Stimulated activated naive CD8-positive, alpha-beta T cell treated with anti-CD3 and anti-CD28 coated beads, Interleukin-15, Interleukin-2, amounts not matched to agents 100 ng/mL and 50 ng/mL, for 24 hours (primary cell): Measurements from ENCODE around the gene CDCA8.
"Not testable (repeated sequence)": the region's sequence is repeated elsewhere in the genome, so short reads cannot be mapped to it uniquely, and the experiment has no call there.

ENCODE experiments used
- H3K27ac Mint-ChIP-seq: one replicate; pipeline ENCODE4 v1.8.0; 2021; ENCODE audit warnings: mild to moderate bottlenecking, mixed read lengths
- H3K27me3 Mint-ChIP-seq: one replicate; pipeline ENCODE4 v1.8.0; 2021; ENCODE audit warnings: mixed read lengths
- H3K36me3 Mint-ChIP-seq: one replicate; pipeline ENCODE4 v1.8.0; 2021; ENCODE audit warnings: low read depth, mixed read lengths
- H3K4me1 Mint-ChIP-seq: one replicate; pipeline ENCODE4 v1.8.0; 2021; ENCODE audit warnings: low read depth, mixed read lengths
- H3K4me3 Mint-ChIP-seq: one replicate; pipeline ENCODE4 v1.8.0; 2021; ENCODE audit warnings: mild to moderate bottlenecking, mixed read lengths
- H3K9me3 Mint-ChIP-seq: one replicate; pipeline ENCODE4 v1.8.0; 2021; ENCODE audit warnings: mixed read lengths

Gene CDCA8

DNA sequence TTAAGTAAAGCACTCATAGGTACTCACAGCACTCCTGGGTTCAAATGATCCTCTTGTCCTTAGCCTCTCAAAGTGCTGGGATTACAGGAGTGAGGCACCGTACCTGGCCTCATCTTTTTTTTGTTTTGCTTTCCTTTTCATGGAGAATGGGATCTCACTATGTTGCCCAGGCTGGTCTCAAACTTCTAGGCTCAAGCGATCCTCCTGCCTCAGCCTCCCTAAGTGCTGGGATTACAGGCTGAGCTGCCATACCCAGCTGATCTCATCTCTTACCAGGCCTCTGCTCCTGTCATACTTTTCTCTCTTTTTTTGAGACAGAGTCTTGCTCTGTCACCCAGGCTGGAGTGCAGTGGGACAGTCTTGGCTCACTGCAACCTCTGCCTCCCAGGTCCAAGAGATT, 4.6 kb upstream of the CDCA8 start:
- Mint-ChIP-seq H3K36me3 (peaks cover 47% of the 10 kb centered on the region), H3K4me1 (peaks cover 30% of the 10 kb centered on the region), H3K27ac (peak overlapping the region; percentile 78)
- not testable (repeated sequence) for H3K9me3 Mint-ChIP-seq, H3K4me3 Mint-ChIP-seq, H3K27me3 Mint-ChIP-seq

- H3K27ac Mint-ChIP-seq: peak overlapping the region; percentile 93
- no peaks in the 10 kb centered on the region for H3K27me3 Mint-ChIP-seq
- peaks cover 37% of the 10 kb centered on the region for H3K36me3 Mint-ChIP-seq
Observed at GRCh38 chr1:37688926-37689325, 3.4 kb upstream of the CDCA8 start.

GRCh38 chr1:37691497-37692077, 729 bp upstream of the CDCA8 start:
- Mint-ChIP-seq H3K4me1 (peaks cover 35% of the 10 kb centered on the region), H3K27me3 (no peaks in the 10 kb centered on the region), H3K4me3 (peak overlapping the region; percentile 96), H3K36me3 (peaks cover 36% of the 10 kb centered on the region), H3K9me3 (no peaks in the 10 kb centered on the region), H3K27ac (peak overlapping the region; percentile 81)

More at GRCh38 chr1:37688926-37689325, 3.4 kb upstream of the CDCA8 start:
- Mint-ChIP-seq H3K9me3 (no peaks in the 10 kb centered on the region), H3K4me1 (peaks cover 30% of the 10 kb centered on the region), H3K4me3 (peak overlapping the region; percentile 96)

DNA sequence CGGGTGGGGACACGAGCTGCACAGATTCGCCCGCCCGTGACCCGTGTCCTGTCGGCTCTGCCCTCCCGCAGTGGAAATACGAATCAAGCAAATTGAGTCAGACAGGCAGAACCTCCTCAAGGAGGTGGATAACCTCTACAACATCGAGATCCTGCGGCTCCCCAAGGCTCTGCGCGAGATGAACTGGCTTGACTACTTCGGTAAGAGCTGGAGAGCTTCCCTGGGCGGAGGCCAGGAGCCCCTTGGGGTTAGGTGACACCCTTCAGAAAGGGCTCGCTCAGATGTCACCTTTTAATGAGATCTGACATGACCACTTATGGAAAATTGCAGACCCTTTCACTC, 489 bp downstream of the CDCA8 start:
- peaks cover 34% of the 10 kb centered on the region for H3K4me1 Mint-ChIP-seq
- H3K36me3 Mint-ChIP-seq: peaks cover 44% of the 10 kb centered on the region

GRCh38 chr1:37697090-37697489, 4.8 kb downstream of the CDCA8 start:
- Mint-ChIP-seq H3K27ac (no peak overlapping the region), H3K27me3 (no peaks in the 10 kb centered on the region), H3K4me1 (peaks cover 5% of the 10 kb centered on the region), H3K9me3 (no peaks in the 10 kb centered on the region), H3K36me3 (peaks cover 72% of the 10 kb centered on the region), H3K4me3 (no peak overlapping the region)

More for the DNA sequence above, 489 bp downstream of the CDCA8 start:
- Mint-ChIP-seq H3K4me3 (peak overlapping the region; percentile 96), H3K27ac (peak overlapping the region; percentile 86), H3K27me3 (no peaks in the 10 kb centered on the region), H3K9me3 (no peaks in the 10 kb centered on the region)

DNA sequence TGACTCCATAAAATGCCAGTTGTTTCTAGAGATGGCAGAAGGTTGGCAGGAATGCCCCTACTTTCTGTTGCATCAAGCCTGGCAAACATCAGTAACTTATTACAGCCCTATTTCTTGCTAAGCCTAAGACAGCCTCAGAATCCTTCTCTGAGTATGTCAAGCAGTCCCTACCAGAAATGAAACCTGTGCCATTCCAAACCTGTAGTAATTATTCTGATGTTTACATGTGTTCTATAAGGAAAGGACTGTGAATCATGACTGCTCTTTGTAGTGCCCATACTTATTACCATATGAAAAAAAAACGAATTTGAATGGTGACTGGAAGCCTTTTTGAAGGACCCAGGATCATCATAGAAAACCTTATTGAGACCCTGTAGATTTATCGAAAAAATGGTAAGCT, 5.4 kb downstream of the CDCA8 start:
- no peak overlapping the region for H3K4me3 Mint-ChIP-seq
- peaks cover 5% of the 10 kb centered on the region for H3K4me1 Mint-ChIP-seq
- H3K27me3 Mint-ChIP-seq: no peaks in the 10 kb centered on the region
- H3K9me3 Mint-ChIP-seq: no peaks in the 10 kb centered on the region
- peaks cover 77% of the 10 kb centered on the region for H3K36me3 Mint-ChIP-seq
- no peak overlapping the region for H3K27ac Mint-ChIP-seq

- Mint-ChIP-seq H3K4me3 (no peak overlapping the region), H3K27me3 (no peaks in the 10 kb centered on the region), H3K9me3 (no peaks in the 10 kb centered on the region), H3K4me1 (peaks cover 3% of the 10 kb centered on the region), H3K27ac (no peak overlapping the region), H3K36me3 (peaks cover 85% of the 10 kb centered on the region)
Observed at GRCh38 chr1:37699147-37699546, 6.8 kb downstream of the CDCA8 start.

DNA sequence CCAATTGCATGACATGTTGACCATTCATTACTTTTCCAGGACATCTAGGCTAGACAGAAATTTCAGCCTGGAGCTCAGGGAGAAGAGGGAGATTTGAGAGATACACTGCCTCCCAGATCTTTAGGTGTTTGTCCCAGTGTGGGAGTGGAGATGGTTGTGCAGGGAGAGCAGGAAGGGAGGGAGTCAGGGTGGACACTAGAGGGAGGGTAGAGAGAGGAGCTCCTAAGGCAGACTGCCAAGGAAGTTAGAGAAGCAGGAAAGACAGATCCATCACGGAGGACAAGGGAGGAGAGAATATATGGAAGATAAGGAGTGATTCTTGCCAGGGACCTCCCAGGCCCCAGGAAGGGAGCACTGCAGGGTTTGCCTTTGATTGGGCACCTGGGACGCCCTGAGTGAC, 8.7 kb downstream of the CDCA8 start:
- H3K9me3 Mint-ChIP-seq: no peaks in the 10 kb centered on the region
- H3K36me3 Mint-ChIP-seq: peaks cover 81% of the 10 kb centered on the region
- H3K4me3 Mint-ChIP-seq: no peak overlapping the region
- H3K27me3 Mint-ChIP-seq: no peaks in the 10 kb centered on the region
- no peak overlapping the region for H3K27ac Mint-ChIP-seq
- H3K4me1 Mint-ChIP-seq: no peaks in the 10 kb centered on the region

GRCh38 chr1:37703061-37703460, 10.7 kb downstream of the CDCA8 start:
- H3K4me3 Mint-ChIP-seq: no peak overlapping the region
- no peak overlapping the region for H3K27ac Mint-ChIP-seq
- H3K27me3 Mint-ChIP-seq: no peaks in the 10 kb centered on the region
- H3K4me1 Mint-ChIP-seq: no peaks in the 10 kb centered on the region
- no peaks in the 10 kb centered on the region for H3K9me3 Mint-ChIP-seq
- peaks cover 81% of the 10 kb centered on the region for H3K36me3 Mint-ChIP-seq

- no peak overlapping the region for H3K27ac Mint-ChIP-seq
- peaks cover 78% of the 10 kb centered on the region for H3K36me3 Mint-ChIP-seq
- H3K9me3 Mint-ChIP-seq: no peaks in the 10 kb centered on the region
- no peak overlapping the region for H3K4me3 Mint-ChIP-seq
- no peaks in the 10 kb centered on the region for H3K4me1 Mint-ChIP-seq
- H3K27me3 Mint-ChIP-seq: no peaks in the 10 kb centered on the region
Observed at GRCh38 chr1:37704966-37705365, 12.7 kb downstream of the CDCA8 start.

GRCh38 chr1:37705399-37705798, 13.1 kb downstream of the CDCA8 start:
- no peak overlapping the region for H3K27ac Mint-ChIP-seq
- H3K4me3 Mint-ChIP-seq: no peak overlapping the region
- no peaks in the 10 kb centered on the region for H3K4me1 Mint-ChIP-seq
- H3K27me3 Mint-ChIP-seq: no peaks in the 10 kb centered on the region
- no peaks in the 10 kb centered on the region for H3K9me3 Mint-ChIP-seq
- H3K36me3 Mint-ChIP-seq: peaks cover 73% of the 10 kb centered on the region

GRCh38 chr1:37708471-37708870, 16.2 kb downstream of the CDCA8 start:
- H3K27ac Mint-ChIP-seq: no peak overlapping the region
- H3K4me1 Mint-ChIP-seq: no peaks in the 10 kb centered on the region
- H3K4me3 Mint-ChIP-seq: no peak overlapping the region
- no peaks in the 10 kb centered on the region for H3K27me3 Mint-ChIP-seq
- peaks cover 44% of the 10 kb centered on the region for H3K36me3 Mint-ChIP-seq
- no peaks in the 10 kb centered on the region for H3K9me3 Mint-ChIP-seq

- Mint-ChIP-seq H3K27me3 (no peaks in the 10 kb centered on the region), H3K4me3 (no peak overlapping the region), H3K4me1 (no peaks in the 10 kb centered on the region), H3K27ac (no peak overlapping the region), H3K9me3 (no peaks in the 10 kb centered on the region), H3K36me3 (peaks cover 6% of the 10 kb centered on the region)
Observed at GRCh38 chr1:37714226-37714625, 21.9 kb downstream of the CDCA8 start.

DNA sequence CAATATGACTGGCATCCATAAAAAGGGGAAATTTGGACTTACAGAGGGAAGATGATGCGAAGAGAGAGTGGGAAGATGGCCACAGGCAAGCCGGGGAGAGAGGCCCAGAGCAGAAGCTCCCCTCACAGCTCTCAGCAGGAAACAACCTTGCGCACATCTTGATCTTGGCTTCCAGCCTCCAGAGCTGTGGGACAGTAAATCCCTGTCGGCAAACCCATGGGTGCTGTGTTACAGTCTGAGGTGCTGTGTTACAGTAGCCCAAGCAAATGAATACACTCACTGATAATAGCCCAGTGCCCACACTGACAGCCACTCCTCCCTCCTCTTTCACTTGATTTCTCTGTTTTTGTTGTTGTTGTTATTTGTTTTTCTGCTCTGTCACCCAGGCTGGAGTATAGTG, 22.4 kb downstream of the CDCA8 start:
- Mint-ChIP-seq H3K27me3 (no peaks in the 10 kb centered on the region), H3K4me3 (no peak overlapping the region), H3K27ac (no peak overlapping the region), H3K36me3 (peaks cover 1% of the 10 kb centered on the region), H3K4me1 (no peaks in the 10 kb centered on the region), H3K9me3 (no peaks in the 10 kb centered on the region)

- H3K4me3 Mint-ChIP-seq: no peak overlapping the region
Observed at GRCh38 chr1:37716321-37716720, 24.0 kb downstream of the CDCA8 start.

DNA sequence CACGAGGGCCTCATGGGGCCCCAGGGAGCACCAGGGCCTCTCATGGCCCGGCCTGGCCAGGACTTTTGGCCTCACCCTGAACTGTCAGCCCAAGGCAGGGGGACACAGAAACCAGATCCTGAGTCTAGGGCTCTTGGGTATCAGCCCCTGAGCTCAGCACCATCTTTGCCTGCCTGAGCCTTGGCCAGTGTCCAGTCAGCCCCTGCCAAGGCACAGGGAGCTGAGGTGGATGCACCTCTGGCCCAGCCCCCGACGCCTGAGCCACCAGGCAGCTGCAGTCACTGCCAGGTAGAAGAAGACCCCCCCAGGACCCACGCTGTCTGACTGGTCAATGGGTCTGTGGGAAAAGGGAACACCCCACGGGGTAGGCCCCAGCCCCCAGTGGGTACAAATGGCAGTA, 25.3 kb downstream of the CDCA8 start:
- H3K27me3 Mint-ChIP-seq: no peaks in the 10 kb centered on the region
- no peaks in the 10 kb centered on the region for H3K36me3 Mint-ChIP-seq
- H3K4me1 Mint-ChIP-seq: no peaks in the 10 kb centered on the region
- H3K27ac Mint-ChIP-seq: no peak overlapping the region
- no peaks in the 10 kb centered on the region for H3K9me3 Mint-ChIP-seq
- no peak overlapping the region for H3K4me3 Mint-ChIP-seq

More at GRCh38 chr1:37716321-37716720, 24.0 kb downstream of the CDCA8 start:
- no peaks in the 10 kb centered on the region for H3K9me3 Mint-ChIP-seq
- no peaks in the 10 kb centered on the region for H3K36me3 Mint-ChIP-seq
- H3K27me3 Mint-ChIP-seq: no peaks in the 10 kb centered on the region
- no peak overlapping the region for H3K27ac Mint-ChIP-seq
- H3K4me1 Mint-ChIP-seq: no peaks in the 10 kb centered on the region
